HepG2 (cell line): ENCODE data around the gene RAB3IP.

Experiments
- ATF1 ChIP-seq: IDR thresholded peaks from 2 replicates; pipeline ENCODE4 v1.6.1; 2016; ENCODE audit warnings: mild to moderate bottlenecking, control low read depth
- ELF4 ChIP-seq: sonication (generic); formaldehyde crosslinking; IDR thresholded peaks from 2 replicates; pipeline ENCODE4 v1.5.0; 2020; ENCODE audit warnings: missing genetic modification reagents, mild to moderate bottlenecking, moderate library complexity, borderline replicate concordance
- KDM1A ChIP-seq: IDR thresholded peaks from 2 replicates; pipeline ENCODE4 v1.6.1; 2016; ENCODE audit warnings: missing compliant biosample characterization
- NPAS2 ChIP-seq: sonication (generic); formaldehyde crosslinking; IDR thresholded peaks from 2 replicates; pipeline ENCODE4 v1.8.0; 2022; ENCODE audit warnings: mild to moderate bottlenecking, missing genetic modification reagents, borderline replicate concordance
- PHB2 ChIP-seq: fragments of 450-650 bp; IDR thresholded peaks from 2 replicates; pipeline ENCODE4 v1.6.1; 2018; ENCODE audit not compliant: partially characterized antibody
- ZMYM2 ChIP-seq: sonication (generic); formaldehyde crosslinking; IDR thresholded peaks from 2 replicates; pipeline ENCODE4 v1.8.0; 2022; ENCODE audit warnings: mild to moderate bottlenecking, missing genetic modification reagents
- TF ChIP-seq, protein P1 (sequence below): sonication (generic); formaldehyde crosslinking; IDR thresholded peaks from 2 replicates; pipeline ENCODE4 v1.4.0; 2020; ENCODE audit warnings: missing genetic modification reagents
- TF ChIP-seq, protein P2 (sequence below): sonication (generic); formaldehyde crosslinking; IDR thresholded peaks from 2 replicates; pipeline ENCODE4 v1.4.0; 2020; ENCODE audit warnings: missing genetic modification reagents
- TF ChIP-seq, protein P3 (sequence below): sonication (generic); formaldehyde crosslinking; IDR thresholded peaks from 2 replicates; pipeline ENCODE4 v1.5.0; 2020; ENCODE audit warnings: mild to moderate bottlenecking, missing genetic modification reagents, borderline replicate concordance

DNA sequence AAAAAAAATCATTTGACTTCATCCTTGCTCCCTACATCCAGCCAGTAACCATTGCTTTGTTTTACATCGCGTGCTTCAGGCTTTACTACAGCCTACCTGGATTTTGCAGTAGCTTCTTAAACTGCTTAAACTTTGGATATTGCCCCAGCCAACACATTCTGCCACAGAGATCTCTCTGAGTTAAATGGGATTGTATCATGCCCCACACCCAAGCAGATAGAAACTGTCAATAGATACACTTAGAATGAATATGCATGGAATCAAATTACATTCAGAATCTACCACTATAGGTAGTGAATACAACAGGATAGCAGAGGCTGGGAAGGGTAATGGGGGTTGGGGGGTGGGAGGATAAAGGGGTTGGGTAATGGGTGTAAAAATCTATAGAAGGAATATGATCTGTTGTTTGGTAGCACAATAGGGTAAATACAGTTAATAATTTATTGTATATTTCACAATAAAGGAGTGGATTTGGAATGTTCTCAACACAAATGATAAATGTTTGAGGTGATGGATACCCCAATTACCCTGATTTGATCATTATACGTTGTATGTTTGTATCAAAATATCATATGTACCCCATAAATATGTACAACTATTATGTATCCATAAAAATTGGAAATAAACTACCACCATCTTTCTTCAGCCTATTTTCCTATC lies 83.7 kb downstream of the RAB3IP start:
- TF ChIP-seq ELF4 (CRISPR knock-in tag) (no peak), ZMYM2 (CRISPR knock-in tag) (no peak), ATF1 (CRISPR knock-in tag) (no peak), NPAS2 (CRISPR knock-in tag) (no peak), KDM1A (CRISPR knock-in tag) (no peak), PHB2 (no peak)
- TF ChIP-seq, protein P1, sequence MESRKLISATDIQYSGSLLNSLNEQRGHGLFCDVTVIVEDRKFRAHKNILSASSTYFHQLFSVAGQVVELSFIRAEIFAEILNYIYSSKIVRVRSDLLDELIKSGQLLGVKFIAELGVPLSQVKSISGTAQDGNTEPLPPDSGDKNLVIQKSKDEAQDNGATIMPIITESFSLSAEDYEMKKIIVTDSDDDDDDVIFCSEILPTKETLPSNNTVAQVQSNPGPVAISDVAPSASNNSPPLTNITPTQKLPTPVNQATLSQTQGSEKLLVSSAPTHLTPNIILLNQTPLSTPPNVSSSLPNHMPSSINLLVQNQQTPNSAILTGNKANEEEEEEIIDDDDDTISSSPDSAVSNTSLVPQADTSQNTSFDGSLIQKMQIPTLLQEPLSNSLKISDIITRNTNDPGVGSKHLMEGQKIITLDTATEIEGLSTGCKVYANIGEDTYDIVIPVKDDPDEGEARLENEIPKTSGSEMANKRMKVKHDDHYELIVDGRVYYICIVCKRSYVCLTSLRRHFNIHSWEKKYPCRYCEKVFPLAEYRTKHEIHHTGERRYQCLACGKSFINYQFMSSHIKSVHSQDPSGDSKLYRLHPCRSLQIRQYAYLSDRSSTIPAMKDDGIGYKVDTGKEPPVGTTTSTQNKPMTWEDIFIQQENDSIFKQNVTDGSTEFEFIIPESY (CRISPR knock-in tag): no peak
- TF ChIP-seq, protein P2, sequence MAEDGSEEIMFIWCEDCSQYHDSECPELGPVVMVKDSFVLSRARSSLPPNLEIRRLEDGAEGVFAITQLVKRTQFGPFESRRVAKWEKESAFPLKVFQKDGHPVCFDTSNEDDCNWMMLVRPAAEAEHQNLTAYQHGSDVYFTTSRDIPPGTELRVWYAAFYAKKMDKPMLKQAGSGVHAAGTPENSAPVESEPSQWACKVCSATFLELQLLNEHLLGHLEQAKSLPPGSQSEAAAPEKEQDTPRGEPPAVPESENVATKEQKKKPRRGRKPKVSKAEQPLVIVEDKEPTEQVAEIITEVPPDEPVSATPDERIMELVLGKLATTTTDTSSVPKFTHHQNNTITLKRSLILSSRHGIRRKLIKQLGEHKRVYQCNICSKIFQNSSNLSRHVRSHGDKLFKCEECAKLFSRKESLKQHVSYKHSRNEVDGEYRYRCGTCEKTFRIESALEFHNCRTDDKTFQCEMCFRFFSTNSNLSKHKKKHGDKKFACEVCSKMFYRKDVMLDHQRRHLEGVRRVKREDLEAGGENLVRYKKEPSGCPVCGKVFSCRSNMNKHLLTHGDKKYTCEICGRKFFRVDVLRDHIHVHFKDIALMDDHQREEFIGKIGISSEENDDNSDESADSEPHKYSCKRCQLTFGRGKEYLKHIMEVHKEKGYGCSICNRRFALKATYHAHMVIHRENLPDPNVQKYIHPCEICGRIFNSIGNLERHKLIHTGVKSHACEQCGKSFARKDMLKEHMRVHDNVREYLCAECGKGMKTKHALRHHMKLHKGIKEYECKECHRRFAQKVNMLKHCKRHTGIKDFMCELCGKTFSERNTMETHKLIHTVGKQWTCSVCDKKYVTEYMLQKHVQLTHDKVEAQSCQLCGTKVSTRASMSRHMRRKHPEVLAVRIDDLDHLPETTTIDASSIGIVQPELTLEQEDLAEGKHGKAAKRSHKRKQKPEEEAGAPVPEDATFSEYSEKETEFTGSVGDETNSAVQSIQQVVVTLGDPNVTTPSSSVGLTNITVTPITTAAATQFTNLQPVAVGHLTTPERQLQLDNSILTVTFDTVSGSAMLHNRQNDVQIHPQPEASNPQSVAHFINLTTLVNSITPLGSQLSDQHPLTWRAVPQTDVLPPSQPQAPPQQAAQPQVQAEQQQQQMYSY (CRISPR knock-in tag): no peak
- TF ChIP-seq, protein P3, sequence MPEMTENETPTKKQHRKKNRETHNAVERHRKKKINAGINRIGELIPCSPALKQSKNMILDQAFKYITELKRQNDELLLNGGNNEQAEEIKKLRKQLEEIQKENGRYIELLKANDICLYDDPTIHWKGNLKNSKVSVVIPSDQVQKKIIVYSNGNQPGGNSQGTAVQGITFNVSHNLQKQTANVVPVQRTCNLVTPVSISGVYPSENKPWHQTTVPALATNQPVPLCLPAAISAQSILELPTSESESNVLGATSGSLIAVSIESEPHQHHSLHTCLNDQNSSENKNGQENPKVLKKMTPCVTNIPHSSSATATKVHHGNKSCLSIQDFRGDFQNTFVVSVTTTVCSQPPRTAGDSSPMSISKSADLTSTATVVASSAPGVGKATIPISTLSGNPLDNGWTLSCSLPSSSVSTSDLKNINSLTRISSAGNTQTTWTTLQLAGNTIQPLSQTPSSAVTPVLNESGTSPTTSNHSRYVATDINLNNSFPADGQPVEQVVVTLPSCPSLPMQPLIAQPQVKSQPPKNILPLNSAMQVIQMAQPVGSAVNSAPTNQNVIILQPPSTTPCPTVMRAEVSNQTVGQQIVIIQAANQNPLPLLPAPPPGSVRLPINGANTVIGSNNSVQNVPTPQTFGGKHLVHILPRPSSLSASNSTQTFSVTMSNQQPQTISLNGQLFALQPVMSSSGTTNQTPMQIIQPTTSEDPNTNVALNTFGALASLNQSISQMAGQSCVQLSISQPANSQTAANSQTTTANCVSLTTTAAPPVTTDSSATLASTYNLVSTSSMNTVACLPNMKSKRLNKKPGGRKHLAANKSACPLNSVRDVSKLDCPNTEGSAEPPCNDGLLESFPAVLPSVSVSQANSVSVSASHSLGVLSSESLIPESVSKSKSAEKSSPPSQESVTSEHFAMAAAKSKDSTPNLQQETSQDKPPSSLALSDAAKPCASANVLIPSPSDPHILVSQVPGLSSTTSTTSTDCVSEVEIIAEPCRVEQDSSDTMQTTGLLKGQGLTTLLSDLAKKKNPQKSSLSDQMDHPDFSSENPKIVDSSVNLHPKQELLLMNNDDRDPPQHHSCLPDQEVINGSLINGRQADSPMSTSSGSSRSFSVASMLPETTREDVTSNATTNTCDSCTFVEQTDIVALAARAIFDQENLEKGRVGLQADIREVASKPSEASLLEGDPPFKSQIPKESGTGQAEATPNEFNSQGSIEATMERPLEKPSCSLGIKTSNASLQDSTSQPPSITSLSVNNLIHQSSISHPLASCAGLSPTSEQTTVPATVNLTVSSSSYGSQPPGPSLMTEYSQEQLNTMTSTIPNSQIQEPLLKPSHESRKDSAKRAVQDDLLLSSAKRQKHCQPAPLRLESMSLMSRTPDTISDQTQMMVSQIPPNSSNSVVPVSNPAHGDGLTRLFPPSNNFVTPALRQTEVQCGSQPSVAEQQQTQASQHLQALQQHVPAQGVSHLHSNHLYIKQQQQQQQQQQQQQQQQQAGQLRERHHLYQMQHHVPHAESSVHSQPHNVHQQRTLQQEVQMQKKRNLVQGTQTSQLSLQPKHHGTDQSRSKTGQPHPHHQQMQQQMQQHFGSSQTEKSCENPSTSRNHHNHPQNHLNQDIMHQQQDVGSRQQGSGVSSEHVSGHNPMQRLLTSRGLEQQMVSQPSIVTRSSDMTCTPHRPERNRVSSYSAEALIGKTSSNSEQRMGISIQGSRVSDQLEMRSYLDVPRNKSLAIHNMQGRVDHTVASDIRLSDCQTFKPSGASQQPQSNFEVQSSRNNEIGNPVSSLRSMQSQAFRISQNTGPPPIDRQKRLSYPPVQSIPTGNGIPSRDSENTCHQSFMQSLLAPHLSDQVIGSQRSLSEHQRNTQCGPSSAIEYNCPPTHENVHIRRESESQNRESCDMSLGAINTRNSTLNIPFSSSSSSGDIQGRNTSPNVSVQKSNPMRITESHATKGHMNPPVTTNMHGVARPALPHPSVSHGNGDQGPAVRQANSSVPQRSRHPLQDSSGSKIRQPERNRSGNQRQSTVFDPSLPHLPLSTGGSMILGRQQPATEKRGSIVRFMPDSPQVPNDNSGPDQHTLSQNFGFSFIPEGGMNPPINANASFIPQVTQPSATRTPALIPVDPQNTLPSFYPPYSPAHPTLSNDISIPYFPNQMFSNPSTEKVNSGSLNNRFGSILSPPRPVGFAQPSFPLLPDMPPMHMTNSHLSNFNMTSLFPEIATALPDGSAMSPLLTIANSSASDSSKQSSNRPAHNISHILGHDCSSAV (CRISPR knock-in tag): no peak
